Parathyroid adenoma (tissue), 2 donors: ENCODE measurements around the gene ADARB2.

Experiments used
- H2AFZ ChIP-seq: fragments of 300-600 bp; sonication (generic); one replicate; pipeline ENCODE4 v1.7.0; 2017; ENCODE audit warnings: antibody characterized with exemption, mild to moderate bottlenecking
- H3K27ac ChIP-seq: fragments of 300-600 bp; sonication (generic); one replicate; pipeline ENCODE4 v1.7.0; 2017
- H3K27me3 ChIP-seq: fragments of 300-600 bp; sonication (generic); one replicate; pipeline ENCODE4 v1.7.0; 2017; ENCODE audit warnings: low read length; ENCODE audit not compliant: control insufficient read depth, insufficient read depth
- H3K36me3 ChIP-seq: fragments of 300-600 bp; sonication (generic); one replicate; pipeline ENCODE4 v1.7.0; 2017; ENCODE audit warnings: low read length; ENCODE audit not compliant: control insufficient read depth, insufficient read depth
- H3K4me1 ChIP-seq: fragments of 300-600 bp; sonication (generic); one replicate; pipeline ENCODE4 v1.7.0; 2017; ENCODE audit warnings: control low read depth
- H3K4me2 ChIP-seq: fragments of 300-600 bp; sonication (generic); one replicate; pipeline ENCODE4 v1.7.0; 2017; ENCODE audit warnings: low read length
- H3K4me3 ChIP-seq: fragments of 300-600 bp; sonication (generic); one replicate; pipeline ENCODE4 v1.7.0; 2017; ENCODE audit warnings: low read depth, low read length
- H3K79me2 ChIP-seq: fragments of 300-600 bp; sonication (generic); one replicate; pipeline ENCODE4 v1.7.0; 2017; ENCODE audit warnings: control low read depth
- H3K9ac ChIP-seq: fragments of 300-600 bp; sonication (generic); one replicate; pipeline ENCODE4 v1.7.0; 2017; ENCODE audit warnings: mild to moderate bottlenecking
- H3K9me3 ChIP-seq: fragments of 300-600 bp; sonication (generic); one replicate; pipeline ENCODE4 v1.7.0; 2017; ENCODE audit warnings: low read length; ENCODE audit not compliant: control insufficient read depth
- TF ChIP-seq, protein P1 (sequence below): fragments of 300-600 bp; sonication (generic); IDR thresholded peaks from one replicate; pipeline ENCODE4 v1.7.0; 2017; ENCODE audit warnings: antibody characterized with exemption, mild to moderate bottlenecking
- donor health status: primary hyperparathyroidism.

ADARB2 gene

GRCh38 chr10:1202343-1202742, 535.0 kb downstream of the ADARB2 start:
- no peaks in the 10 kb centered on the region for H3K36me3 ChIP-seq
- H3K4me2 ChIP-seq, result no peak overlapping the region
- H3K9ac ChIP-seq, result no peak overlapping the region
- no peak overlapping the region for H2AFZ ChIP-seq
- no peak overlapping the region for H3K27ac ChIP-seq
- no peaks in the 10 kb centered on the region for H3K27me3 ChIP-seq
- no peaks in the 10 kb centered on the region for H3K4me1 ChIP-seq
- no peaks in the 10 kb centered on the region for H3K79me2 ChIP-seq
- H3K9me3 ChIP-seq, result no peaks in the 10 kb centered on the region
- no peak overlapping the region for H3K4me3 ChIP-seq
- TF ChIP-seq, protein P1, sequence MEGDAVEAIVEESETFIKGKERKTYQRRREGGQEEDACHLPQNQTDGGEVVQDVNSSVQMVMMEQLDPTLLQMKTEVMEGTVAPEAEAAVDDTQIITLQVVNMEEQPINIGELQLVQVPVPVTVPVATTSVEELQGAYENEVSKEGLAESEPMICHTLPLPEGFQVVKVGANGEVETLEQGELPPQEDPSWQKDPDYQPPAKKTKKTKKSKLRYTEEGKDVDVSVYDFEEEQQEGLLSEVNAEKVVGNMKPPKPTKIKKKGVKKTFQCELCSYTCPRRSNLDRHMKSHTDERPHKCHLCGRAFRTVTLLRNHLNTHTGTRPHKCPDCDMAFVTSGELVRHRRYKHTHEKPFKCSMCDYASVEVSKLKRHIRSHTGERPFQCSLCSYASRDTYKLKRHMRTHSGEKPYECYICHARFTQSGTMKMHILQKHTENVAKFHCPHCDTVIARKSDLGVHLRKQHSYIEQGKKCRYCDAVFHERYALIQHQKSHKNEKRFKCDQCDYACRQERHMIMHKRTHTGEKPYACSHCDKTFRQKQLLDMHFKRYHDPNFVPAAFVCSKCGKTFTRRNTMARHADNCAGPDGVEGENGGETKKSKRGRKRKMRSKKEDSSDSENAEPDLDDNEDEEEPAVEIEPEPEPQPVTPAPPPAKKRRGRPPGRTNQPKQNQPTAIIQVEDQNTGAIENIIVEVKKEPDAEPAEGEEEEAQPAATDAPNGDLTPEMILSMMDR, result no peak

DNA sequence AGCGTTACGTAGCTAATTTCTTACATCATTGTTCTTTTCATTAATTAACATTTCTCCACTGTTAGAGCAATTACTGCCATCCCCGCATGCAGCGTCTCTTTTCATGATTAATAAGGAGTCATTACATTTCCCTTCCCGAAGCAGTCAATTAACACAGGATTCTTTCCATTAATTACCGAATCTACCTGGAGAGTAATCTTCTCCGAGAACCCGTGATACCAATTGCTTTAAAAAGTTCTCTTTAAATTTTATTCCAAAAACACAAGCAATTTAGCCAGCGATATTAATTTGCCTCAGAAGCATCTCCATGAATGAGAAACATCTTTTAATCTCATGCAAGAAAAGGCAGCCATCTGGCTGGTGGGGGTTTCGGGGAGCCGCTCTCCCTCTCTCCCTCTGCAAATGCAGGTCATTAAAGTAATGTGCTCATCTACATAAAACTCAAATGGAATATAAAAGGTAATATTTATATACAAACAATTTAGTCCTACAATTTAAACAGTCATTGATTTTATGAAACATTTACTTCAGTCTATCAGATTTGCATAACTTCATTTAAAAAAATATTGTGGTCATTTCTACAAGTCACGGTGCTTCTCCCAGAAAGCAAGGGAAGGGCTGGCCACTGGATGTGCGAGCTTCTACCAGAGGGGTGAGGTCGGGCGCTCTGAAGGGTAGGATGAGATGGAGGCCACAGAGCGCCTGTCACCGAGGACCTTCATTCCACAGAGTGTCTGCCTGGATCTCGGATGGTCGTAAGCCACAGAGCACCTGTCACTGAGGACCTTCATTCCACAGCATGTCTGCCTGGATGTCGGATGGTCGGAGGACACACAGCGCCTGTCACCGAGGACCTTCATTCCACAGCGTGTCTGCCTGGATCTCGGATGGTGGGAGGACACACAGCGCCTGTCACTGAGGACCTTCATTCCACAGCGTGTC, 536.2 kb downstream of the ADARB2 start:
- TF ChIP-seq, protein P1, result no peak
- H2AFZ ChIP-seq, result no peak overlapping the region
- H3K27me3 ChIP-seq, result no peaks in the 10 kb centered on the region
- no peaks in the 10 kb centered on the region for H3K4me1 ChIP-seq
- H3K79me2 ChIP-seq, result no peaks in the 10 kb centered on the region
- H3K27ac ChIP-seq, result no peak overlapping the region
- no peak overlapping the region for H3K4me2 ChIP-seq
- no peak overlapping the region for H3K9ac ChIP-seq
- no peak overlapping the region for H3K4me3 ChIP-seq
- no peaks in the 10 kb centered on the region for H3K36me3 ChIP-seq
- no peaks in the 10 kb centered on the region for H3K9me3 ChIP-seq

DNA sequence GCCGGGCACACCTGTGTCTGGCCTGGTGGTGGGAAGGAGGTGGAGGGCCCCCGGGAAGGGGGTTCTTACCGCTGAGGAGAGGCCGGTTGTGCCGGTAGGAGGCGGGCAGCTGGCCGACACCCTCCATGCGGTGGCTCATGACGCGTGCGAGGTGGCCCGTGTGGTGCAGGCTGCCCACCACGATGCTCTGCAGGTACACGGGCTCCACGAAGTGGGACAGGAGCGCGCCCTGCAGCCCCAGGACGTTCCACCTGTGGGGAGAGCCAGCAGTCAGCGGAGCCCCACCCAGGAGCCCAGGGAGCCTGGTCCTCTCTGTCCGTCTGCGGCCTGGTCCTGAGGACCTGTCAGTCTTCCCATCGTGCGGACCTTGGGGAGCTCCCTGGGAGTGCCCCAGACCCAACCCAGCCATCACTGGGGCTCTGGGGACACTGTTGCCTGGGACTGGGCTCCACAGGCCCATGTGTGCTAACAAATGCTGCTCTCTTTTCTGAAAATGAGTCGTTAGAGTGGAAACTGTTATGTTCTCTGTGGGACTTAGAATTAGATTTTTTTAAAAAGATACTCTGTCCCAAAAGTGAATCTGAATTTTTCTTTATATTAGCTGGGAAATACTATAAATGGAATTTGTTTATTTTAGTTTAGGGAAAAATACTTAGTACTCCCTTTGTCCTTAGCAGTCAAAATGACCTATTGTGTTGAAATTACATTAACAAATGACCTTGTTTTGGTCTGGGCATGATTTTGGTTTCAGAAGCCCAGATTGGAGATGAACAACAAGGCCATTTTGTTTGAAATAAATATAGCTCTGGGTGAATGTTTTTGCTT, 537.2 kb downstream of the ADARB2 start:
- Histone ChIP-seq H2AFZ (no peak overlapping the region), H3K27me3 (no peaks in the 10 kb centered on the region), H3K79me2 (no peaks in the 10 kb centered on the region), H3K27ac (no peak overlapping the region), H3K4me3 (no peak overlapping the region), H3K9ac (no peak overlapping the region), H3K9me3 (no peaks in the 10 kb centered on the region), H3K36me3 (no peaks in the 10 kb centered on the region), H3K4me2 (no peak overlapping the region), H3K4me1 (no peaks in the 10 kb centered on the region)
- TF ChIP-seq, protein P1, result no peak

DNA sequence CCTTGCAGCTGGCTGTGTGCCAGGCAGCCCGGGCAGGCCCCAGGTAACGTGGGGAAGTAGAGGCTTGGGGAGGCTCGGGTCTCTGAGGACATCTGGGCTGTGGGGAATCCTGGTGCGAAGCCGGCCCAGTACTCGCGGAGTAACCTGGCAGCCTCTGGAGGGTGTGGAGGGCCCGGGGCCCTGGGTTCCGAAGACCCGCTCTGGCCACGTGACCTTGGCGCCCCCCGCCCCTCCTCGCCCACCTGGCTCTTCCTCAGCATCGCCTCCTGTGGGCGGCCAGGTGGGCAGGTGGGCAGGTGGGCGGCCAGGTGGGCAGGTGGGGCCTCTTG, 538.0 kb downstream of the ADARB2 start:
- H3K4me1 ChIP-seq, result no peaks in the 10 kb centered on the region
- no peak overlapping the region for H3K4me3 ChIP-seq
- H3K27me3 ChIP-seq, result no peaks in the 10 kb centered on the region
- no peaks in the 10 kb centered on the region for H3K79me2 ChIP-seq
- TF ChIP-seq, protein P1, result no peak
- H3K27ac ChIP-seq, result no peak overlapping the region
- H3K4me2 ChIP-seq, result no peak overlapping the region
- no peak overlapping the region for H2AFZ ChIP-seq
- H3K36me3 ChIP-seq, result no peaks in the 10 kb centered on the region
- no peak overlapping the region for H3K9ac ChIP-seq
- no peaks in the 10 kb centered on the region for H3K9me3 ChIP-seq
